OCI-LY3 (cell line): ENCODE measurements around the gene SFXN5.
"Not testable (repeated sequence)": the region's sequence is repeated elsewhere in the genome, so short reads cannot be mapped to it uniquely, and the experiment has no call there.

Experiments used
- H2AFZ ChIP-seq: fragments of 200-600, 300-600 bp; shearing (Covaris generic); 2 replicates; pipeline ENCODE4 v1.6.0; 2014; ENCODE audit warnings: antibody characterized with exemption, low read depth, low read length
- H3K27ac ChIP-seq: fragments of 200-600, 300-600 bp; sonication (generic); 2 replicates; pipeline ENCODE4 v1.5.1; 2014; ENCODE audit warnings: mild to moderate bottlenecking, low read length, moderate library complexity, mixed read lengths
- H3K27me3 ChIP-seq: fragments of 200-600, 300-600 bp; sonication (generic); 2 replicates; pipeline ENCODE4 v1.6.1; 2014; ENCODE audit warnings: low read depth, low read length, mixed read lengths
- H3K36me3 ChIP-seq: fragments of 200-600, 300-600 bp; sonication (generic); replicated peaks from 2 replicates; pipeline ENCODE3; 2014; ENCODE audit warnings: low read depth, low read length, mixed read lengths
- H3K4me1 ChIP-seq: fragments of 300-600, 200-600 bp; sonication (generic); 2 replicates; pipeline ENCODE4 v1.6.1; 2014; ENCODE audit warnings: low read length, mixed read lengths
- H3K4me2 ChIP-seq: fragments of 200-600, 300-600 bp; sonication (generic); 2 replicates; pipeline ENCODE4 v1.6.1; 2014; ENCODE audit warnings: low read length, mixed read lengths
- H3K4me3 ChIP-seq: fragments of 300-600, 200-600 bp; sonication (generic); 2 replicates; pipeline ENCODE4 v1.5.1; 2014; ENCODE audit warnings: antibody characterized with exemption, mild to moderate bottlenecking, low read length, moderate library complexity
- H3K79me2 ChIP-seq: fragments of 300-600, 200-600 bp; shearing (Covaris generic); 2 replicates; pipeline ENCODE4 v1.6.1; 2014; ENCODE audit warnings: mild to moderate bottlenecking, low read length, mixed read lengths
- H3K9ac ChIP-seq: fragments of 300-600, 200-600 bp; shearing (Covaris generic); 2 replicates; pipeline ENCODE4 v1.6.0; 2014; ENCODE audit warnings: mild to moderate bottlenecking, low read length, moderate library complexity
- H3K9me3 ChIP-seq: fragments of 200-600, 300-600 bp; shearing (Covaris generic); 2 replicates; pipeline ENCODE4 v1.6.1; 2014; ENCODE audit warnings: low read length, mixed read lengths; ENCODE audit not compliant: insufficient read depth
- H4K20me1 ChIP-seq: fragments of 200-600, 300-600 bp; sonication (generic); 2 replicates; pipeline ENCODE4 v1.6.1; 2016; ENCODE audit warnings: low read length, mixed read lengths; ENCODE audit not compliant: insufficient read depth
- EZH2phosphoT487 ChIP-seq: fragments of 200-600 bp; shearing (Covaris generic); IDR thresholded peaks from 2 replicates; pipeline ENCODE4 v1.6.1; 2018; ENCODE audit warnings: antibody characterized with exemption, mixed run types, low read depth
- TF ChIP-seq, protein P1 (sequence below): fragments of 200-600, 300-600 bp; sonication (generic); IDR thresholded peaks from 2 replicates; pipeline ENCODE4 v1.5.1; 2014; ENCODE audit warnings: antibody characterized with exemption, low read length, low read depth

Gene SFXN5, protein sequence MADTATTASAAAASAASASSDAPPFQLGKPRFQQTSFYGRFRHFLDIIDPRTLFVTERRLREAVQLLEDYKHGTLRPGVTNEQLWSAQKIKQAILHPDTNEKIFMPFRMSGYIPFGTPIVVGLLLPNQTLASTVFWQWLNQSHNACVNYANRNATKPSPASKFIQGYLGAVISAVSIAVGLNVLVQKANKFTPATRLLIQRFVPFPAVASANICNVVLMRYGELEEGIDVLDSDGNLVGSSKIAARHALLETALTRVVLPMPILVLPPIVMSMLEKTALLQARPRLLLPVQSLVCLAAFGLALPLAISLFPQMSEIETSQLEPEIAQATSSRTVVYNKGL

DNA sequence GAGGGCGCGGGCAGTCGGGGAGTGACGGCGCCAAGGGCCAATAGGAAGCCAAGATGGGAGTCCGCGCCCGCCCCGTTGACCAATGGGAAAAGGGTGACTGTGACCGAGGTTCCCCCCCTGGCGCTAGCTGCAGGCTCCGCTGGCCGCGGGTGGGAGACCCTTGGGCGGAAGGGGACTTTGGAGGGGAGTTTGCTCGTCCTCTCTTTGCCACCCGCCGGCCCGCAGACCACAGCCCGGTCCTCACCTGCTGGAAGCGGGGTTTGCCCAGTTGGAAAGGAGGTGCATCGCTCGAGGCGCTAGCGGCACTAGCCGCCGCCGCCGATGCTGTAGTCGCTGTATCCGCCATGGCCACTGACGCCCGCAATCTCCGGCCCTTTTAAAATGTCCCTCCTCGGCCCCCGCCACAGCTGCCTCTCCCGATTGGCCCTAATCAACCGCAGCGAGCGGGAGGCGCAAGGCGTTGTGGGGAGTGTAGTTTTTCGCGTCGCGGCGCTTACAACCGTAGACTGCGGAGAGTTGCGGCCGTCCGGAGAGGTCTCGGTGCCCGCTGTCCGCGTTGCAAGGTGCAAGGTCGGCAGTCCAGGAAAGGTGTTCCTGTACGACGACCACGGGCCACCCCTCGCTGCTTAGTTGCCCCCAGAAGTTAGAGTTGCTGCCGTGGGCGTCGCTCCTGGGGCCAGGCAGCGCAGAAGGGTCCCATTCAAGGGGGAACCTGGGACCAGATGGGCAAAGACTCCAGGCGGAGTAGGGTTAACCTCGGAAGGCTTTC lies at the start of gene SFXN5:
Gene SFXN5, minus strand, starts transcription at position 353 of the 769 bp plus-strand sequence. Its CDS starts 7 bp downstream, at position 346.
- Histone ChIP-seq H3K79me2 (peaks cover 16% of the 10 kb centered on the region), H3K27me3 (no peaks in the 10 kb centered on the region; the same call in 1 of the 2 replicates), H3K27ac (peak within 1 kb of the TSS; percentile 82), H3K4me1 (peaks cover 9% of the 10 kb centered on the region), H4K20me1 (no peaks in the 10 kb centered on the region), H3K9ac (peak within 1 kb of the TSS; percentile 95), H3K4me3 (peak within 1 kb of the TSS; percentile 85), H3K36me3 (peaks cover 3% of the 10 kb centered on the region), H2AFZ (peak within 1 kb of the TSS; percentile 75), H3K9me3 (no peaks in the 10 kb centered on the region), H3K4me2 (peak within 1 kb of the TSS; percentile 90)
- TF ChIP-seq, protein P1, sequence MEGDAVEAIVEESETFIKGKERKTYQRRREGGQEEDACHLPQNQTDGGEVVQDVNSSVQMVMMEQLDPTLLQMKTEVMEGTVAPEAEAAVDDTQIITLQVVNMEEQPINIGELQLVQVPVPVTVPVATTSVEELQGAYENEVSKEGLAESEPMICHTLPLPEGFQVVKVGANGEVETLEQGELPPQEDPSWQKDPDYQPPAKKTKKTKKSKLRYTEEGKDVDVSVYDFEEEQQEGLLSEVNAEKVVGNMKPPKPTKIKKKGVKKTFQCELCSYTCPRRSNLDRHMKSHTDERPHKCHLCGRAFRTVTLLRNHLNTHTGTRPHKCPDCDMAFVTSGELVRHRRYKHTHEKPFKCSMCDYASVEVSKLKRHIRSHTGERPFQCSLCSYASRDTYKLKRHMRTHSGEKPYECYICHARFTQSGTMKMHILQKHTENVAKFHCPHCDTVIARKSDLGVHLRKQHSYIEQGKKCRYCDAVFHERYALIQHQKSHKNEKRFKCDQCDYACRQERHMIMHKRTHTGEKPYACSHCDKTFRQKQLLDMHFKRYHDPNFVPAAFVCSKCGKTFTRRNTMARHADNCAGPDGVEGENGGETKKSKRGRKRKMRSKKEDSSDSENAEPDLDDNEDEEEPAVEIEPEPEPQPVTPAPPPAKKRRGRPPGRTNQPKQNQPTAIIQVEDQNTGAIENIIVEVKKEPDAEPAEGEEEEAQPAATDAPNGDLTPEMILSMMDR = no peak
- no peak for TF ChIP-seq EZH2phosphoT487

DNA sequence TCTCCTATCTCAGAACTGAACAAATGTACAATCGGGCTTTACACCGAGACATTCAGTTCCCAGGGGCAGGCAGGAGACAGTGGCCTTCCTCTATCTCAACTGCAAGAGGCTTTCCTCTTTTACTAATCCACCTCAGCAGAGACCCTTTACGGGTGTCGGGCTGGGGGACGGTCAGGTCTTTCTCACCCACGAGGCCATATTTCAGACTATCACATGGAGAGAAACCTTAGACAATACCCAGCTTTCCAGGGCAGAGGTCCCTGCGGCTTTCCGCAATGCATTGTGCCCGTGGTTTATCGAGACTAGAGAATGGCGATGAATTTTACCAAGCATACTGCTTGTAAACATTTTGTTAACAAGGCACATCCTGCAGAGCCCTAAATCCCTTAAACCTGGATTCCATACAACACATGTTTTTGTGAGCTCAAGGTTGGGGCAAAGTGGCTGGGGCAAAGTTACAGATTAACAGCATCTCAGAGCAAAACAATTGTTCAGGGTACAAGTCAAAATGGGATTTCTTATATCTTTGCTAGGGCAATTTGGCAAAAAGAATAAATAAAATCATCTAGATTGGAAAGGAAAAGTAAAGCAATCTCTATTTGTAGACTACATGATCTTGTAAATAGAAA lies 48.2 kb upstream of the SFXN5 start:
- H2AFZ ChIP-seq, H3K27ac ChIP-seq, H3K36me3 ChIP-seq, H3K79me2 ChIP-seq, H3K4me1 ChIP-seq, H3K4me3 ChIP-seq, H3K27me3 ChIP-seq, H3K4me2 ChIP-seq, H3K9me3 ChIP-seq, H3K9ac ChIP-seq, H4K20me1 ChIP-seq: not testable (repeated sequence)

DNA sequence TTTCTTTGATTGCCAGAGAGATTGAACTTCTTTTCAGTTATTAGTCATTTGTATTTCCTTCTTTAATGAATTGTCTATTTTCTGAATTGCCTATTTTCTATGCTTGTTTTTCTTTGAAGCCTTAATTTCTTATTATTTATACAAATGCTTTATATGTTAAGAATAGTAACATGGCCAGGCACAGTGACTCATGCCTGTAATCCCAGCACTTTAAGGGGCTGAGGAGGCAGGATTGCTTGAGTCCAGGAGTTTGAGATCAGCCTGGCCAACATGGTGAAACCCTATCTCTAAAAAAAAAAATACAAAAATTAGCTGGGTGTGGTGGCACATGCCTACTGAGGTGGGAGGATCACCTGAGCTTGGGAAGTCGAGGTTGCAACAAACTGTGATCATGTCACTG lies 45.9 kb upstream of the SFXN5 start:
- H3K4me1 ChIP-seq = peaks cover 4% of the 10 kb centered on the region; the same call in 1 of the 2 replicates
- no peak overlapping the region for H3K27ac ChIP-seq
- peaks cover 3% of the 10 kb centered on the region for H3K36me3 ChIP-seq
- H2AFZ ChIP-seq = no peak overlapping the region
- H3K9me3 ChIP-seq = no peaks in the 10 kb centered on the region
- no peaks in the 10 kb centered on the region for H4K20me1 ChIP-seq
- no peak overlapping the region for H3K4me3 ChIP-seq
- no peak for TF ChIP-seq EZH2phosphoT487
- TF ChIP-seq, protein P1 = no peak
- no peak overlapping the region for H3K9ac ChIP-seq
- H3K27me3 ChIP-seq = no peaks in the 10 kb centered on the region
- H3K4me2 ChIP-seq = no peak overlapping the region
- H3K79me2 ChIP-seq = no peaks in the 10 kb centered on the region

DNA sequence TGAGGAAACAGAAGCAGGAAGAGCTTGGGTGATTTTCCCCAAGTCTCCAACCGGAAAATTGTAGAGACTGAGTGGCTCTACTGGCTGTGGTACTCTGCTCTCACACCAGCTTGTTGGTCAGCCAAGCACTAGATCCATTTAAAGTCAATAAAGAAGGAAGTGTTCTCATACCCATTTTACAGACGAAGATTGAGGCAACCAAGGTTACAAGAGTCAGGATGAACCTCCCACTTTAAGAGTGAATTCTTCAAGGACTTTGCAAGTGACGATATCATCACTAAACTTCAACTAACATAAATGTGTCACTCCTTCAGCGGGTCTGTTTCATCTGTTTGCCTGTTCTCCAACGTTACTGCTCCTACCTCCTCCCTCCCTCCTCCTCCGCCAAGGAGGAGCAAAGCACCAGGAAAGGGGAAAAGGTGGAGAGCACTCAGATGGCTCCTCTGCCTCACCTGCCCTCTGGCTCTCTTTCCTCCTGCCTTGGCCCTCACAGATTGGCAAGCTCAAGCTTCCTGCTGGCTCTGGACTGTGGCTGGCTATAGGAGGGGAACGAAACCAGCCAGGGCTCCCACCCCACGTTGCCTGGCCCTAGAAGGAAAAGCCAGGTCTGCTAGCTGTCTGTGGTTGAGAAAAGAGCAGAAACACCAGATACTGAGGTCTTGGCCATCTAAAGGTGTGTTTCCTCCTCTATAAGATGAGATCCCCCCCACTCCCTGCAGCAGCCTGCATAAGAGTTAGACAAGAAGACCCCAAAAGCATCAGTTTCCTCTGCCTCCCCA lies 44.9 kb upstream of the SFXN5 start:
- TF ChIP-seq, protein P1 = no peak
- TF ChIP-seq EZH2phosphoT487 = no peak
- H2AFZ ChIP-seq = no peak overlapping the region
- no peak overlapping the region for H3K27ac ChIP-seq
- no peaks in the 10 kb centered on the region for H3K27me3 ChIP-seq
- H3K9ac ChIP-seq = no peak overlapping the region
- no peaks in the 10 kb centered on the region for H4K20me1 ChIP-seq
- peaks cover 3% of the 10 kb centered on the region for H3K36me3 ChIP-seq
- no peak overlapping the region for H3K4me3 ChIP-seq
- H3K4me1 ChIP-seq = peaks cover 4% of the 10 kb centered on the region; the same call in 1 of the 2 replicates
- H3K79me2 ChIP-seq = no peaks in the 10 kb centered on the region
- no peaks in the 10 kb centered on the region for H3K9me3 ChIP-seq
- no peak overlapping the region for H3K4me2 ChIP-seq
